HG02623 (cell line): ENCODE results near the gene P2RY6.
"Not testable (repeated sequence)": the region's sequence is repeated elsewhere in the genome, so short reads cannot be mapped to it uniquely, and the experiment has no call there.

Source experiments
- ATAC-seq: cut with Tn5 transposase; IDR thresholded peaks from one replicate; pipeline ENCODE4 v1.9.1; 2021; ENCODE audit warnings: moderate library complexity; ENCODE audit not compliant: unreplicated experiment

Gene P2RY6

DNA sequence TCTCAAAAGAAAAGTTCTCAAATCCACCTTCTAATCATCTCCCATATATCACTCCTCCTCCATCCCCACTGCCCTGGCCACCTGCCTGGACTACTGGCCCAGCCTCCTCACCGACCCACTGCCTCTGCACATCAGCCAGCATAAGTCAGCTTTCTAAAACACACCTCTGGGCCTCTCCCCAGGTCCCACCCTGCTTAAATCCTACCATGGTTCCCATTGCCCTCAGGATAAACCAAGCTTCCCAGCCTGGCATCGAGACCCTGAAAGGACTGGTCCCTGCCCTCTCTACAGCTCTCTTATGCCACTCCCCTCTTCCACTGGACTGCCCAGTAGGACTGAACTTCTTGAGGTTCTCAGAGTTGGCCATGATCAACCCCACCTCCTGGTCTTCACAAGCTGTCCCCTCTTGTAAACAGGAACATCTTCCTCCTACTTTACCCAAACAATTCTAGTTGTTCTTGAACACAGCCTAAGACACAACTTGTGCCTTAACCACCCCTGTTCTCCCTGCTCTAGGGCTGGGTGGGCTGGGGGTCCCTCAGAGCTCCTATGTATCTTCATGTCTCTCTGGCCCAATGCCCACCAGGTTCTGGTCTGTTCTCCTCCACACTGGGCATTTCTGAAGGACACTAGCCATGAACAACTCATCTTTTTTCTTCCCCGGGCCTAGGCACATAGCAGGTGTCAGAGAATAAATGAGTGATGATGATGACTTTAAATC is 12.6 kb upstream of the P2RY6 start:
- ATAC-seq, result no peak

DNA sequence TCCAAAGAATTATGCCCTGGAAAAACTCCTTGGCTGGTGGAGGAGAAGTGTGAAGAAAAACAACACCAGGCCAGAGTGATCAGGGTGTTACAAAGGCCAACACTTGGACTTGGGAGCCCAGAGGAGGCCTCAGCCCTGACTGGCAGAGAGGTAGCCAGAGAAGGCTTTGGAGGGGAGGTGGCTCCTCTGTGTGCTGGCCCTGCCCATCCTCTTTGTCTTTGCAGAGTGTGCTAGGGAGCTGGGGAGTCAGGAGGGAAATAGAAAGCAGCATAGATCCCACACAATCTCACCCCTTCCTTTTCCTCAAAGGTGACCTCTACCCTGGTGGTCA is 12.0 kb upstream of the P2RY6 start:
- ATAC-seq, result no peak

DNA sequence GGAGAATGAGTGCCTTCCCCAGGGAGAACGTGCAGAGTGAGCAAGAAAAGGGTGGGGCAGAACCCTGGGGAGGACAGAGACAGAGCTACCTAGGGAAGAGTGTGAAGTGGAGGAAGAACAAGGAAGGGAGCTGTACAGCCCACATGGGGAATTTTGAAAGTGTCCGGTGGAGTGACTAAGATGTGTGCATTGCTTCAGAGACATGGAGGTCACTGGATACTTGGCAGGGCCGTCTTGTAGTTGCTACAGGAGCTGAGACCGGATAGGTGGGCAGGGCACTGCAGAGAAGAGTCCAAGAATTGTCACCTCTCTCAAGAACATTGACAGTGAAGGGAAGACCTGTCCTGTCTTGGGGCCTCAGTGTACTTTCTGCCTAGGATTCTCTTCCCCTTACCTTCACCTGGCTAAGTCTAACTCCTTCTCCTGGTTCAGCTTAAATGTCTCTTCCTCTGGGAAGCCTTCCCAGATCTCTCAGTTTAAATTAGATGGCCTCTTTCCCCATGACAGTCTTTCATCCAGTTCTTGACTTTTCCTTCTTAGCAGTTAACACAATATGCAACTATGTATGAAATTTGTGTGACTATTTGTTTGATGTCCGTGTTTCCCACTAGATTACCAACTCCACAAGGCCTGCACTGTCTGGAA is 9.2 kb upstream of the P2RY6 start:
- ATAC-seq, result no peak

- ATAC-seq, result no peak
Measured at GRCh38 chr11:73263640-73264039, 8.5 kb upstream of the P2RY6 start.

GRCh38 chr11:73265278-73265810 is 6.8 kb upstream of the P2RY6 start:
- ATAC-seq, result no peak

DNA sequence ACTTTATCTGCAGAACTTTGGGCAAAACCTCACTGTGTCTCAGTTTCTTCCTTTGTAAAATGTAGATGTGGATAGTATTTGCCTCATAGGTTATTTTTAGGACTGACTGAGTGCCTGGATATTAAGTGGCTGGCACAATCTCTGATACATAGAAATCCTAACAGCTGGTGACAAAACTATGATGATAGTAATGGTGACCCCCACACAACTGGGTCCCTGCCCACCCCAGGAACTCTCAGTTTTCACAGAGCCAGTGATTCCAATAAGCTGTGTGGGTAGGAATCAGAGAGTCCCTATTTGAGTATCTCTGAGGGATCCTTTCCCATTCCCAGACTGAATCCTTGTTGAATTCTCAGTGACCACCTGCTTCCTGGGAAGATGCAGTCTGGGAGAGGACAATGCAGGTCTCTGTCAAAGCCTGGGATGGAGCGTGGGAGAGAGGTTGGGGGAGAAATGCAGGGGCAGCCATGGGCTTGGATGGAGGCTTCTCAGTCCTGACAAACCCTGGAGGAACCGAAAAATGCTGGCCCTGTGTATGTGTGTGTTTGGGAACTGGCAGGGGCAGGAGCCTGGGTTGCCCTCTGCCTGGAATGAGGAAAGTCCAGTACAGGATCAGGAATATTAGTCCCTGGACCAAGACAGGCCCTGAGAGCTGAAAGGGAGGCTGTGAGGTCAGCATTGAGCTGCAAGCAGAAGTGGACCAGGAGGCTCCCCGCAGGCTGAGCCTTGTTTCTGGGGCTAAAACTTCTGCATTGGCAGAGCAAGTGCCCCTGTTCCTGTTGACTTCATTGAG is 6.1 kb upstream of the P2RY6 start:
- no peak for ATAC-seq

DNA sequence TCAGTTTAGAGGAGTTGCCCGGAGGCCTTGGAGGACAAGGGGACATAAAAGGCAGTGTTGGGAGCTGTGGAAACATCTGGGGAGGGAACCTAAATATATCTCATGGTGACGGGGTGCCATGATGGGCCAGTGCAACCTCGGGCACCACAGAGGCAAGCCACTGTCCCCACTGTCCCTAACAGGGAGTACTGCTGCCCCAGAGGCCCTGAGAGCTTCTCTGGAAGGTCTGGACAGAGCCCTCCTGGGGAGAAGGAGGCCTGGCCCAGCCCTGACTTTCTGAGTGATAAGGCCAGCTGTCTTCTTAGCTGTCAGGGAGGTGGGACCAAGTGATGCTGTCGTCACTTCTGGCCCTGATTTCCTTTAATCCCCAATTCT is 5.5 kb upstream of the P2RY6 start:
- no peak for ATAC-seq

GRCh38 chr11:73267122-73267846 is 4.9 kb upstream of the P2RY6 start:
- no peak for ATAC-seq

GRCh38 chr11:73267906-73268540 is 4.1 kb upstream of the P2RY6 start:
- no peak for ATAC-seq

GRCh38 chr11:73268671-73269271 is 3.4 kb upstream of the P2RY6 start:
- ATAC-seq, result no peak

- no peak for ATAC-seq
Measured at GRCh38 chr11:73269459-73270015, 2.6 kb upstream of the P2RY6 start.

DNA sequence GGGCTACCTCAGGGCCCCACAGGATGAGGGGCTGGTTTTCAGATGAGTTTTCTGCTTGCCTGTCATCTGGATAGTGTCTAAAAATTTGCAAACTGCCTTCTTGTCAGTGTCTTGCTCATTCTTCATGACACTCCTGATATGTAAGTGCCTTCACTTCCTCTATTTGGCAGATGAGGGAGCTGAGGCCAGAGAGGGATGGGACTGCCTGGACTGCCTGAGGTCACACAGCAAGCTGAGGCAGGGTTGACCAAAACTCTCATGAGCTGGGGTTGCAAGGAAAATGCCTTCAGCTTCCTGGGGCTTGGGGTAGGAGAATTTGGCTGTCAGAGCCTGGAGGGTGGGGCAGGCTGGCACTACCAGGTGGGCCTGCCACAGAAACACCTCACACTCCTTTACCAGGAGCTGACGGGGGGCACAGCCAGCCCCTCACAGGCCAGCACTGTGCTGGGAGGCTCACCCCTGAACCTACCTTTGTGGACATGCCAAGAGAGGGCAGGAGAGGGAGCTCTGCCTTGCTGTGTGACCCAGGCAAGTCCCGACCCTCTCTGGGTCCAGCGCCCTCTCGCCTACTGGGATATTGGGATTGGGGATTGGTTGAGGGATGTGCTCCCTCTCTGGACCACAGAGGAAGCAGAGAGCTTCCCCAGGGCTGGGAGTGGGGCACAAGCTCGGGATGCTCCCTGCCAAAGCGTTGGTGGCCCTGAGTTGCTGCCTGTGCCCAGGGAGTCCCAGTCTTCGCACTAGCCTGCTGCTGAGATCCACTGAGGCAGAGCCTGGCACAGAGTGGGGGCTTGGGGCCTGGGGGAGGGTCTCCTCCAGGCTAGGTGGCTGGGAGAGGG is 1.9 kb upstream of the P2RY6 start:
- ATAC-seq, result no peak

DNA sequence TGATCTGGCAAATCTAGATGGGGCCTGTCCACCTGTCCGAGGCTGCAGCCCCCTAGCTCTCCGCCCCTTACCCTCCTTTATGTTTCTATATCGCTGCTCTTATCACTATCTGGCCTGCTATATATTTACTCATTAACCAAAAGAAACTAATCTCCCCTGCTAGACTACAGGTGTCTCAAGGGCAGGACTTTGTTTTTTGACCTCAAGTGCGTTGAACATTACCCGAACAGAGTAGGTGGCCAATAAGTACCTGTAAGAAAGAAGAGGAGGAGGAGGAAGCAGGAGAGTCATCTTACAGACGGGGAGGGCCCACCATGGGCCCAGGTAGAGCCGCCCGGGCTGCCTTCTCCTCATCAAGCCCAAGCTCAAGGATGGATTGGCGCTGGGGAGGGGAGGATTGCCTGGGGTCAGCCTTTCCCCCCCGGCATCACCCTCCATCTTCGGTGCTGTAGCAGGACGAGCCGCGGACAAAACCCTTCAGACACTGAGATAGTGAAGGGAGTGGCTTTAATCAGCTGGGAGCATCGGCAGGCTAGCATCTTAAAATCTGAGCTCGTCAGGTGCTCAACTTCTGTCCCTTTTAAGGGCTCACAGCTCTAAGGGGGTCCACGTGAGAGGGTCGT is 1.2 kb upstream of the P2RY6 start:
- ATAC-seq, result no peak

- ATAC-seq, result not testable (repeated sequence)
Measured at GRCh38 chr11:73271478-73271865, 666 bp upstream of the P2RY6 start.

DNA sequence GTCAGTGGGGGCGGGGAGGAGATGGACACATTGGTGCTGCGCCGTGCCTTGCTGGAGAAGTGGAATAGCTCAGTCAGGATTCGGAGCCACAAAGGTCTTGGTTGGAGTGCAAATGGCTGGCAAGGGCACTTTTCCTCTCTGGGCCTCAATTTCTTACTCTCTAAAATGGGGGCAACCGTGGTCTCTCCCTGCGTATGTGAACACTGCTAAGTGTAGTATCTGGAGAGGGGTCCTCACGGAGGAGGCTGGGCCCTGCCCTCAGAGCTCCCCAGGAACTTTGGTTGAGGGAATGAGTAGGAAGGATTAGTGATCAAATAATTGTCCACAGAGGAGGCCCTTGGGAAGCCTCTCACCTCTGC is 521 bp downstream of the P2RY6 start:
- no peak for ATAC-seq

DNA sequence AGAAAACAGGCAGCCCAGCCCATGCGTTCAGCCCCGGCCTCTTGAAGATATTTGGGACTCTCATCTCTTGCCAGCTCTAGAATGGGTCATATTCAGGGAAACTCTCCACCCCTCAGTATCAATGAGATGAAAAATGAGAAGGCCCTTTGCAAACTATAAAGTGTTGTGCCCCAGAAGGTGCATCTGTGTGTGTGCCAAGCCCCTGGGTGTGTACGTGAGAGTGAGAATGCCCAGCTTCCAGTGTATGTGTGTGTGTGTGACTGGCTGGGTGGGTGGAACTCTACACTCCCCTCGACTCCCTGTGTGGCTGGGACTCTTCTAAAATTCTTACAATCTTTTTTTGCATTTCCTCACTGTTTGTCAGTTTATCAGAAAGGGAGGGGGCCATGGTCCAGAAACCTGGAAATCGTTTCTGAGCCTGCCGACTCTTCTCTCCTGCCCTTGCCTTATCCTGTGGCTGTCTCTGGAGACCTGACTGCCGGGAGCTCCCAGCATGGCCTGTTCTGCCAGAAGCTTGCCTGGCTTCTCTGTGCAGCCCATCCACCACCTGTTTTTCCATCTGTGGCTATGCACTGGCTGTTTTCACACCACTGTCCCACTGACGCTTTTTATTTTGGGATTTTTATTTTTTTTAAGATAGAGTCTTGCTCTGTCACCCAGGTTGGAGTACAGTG is 1.2 kb downstream of the P2RY6 start:
- ATAC-seq, result no peak

GRCh38 chr11:73274191-73274590 is 2.1 kb downstream of the P2RY6 start:
- ATAC-seq, result not testable (repeated sequence)

DNA sequence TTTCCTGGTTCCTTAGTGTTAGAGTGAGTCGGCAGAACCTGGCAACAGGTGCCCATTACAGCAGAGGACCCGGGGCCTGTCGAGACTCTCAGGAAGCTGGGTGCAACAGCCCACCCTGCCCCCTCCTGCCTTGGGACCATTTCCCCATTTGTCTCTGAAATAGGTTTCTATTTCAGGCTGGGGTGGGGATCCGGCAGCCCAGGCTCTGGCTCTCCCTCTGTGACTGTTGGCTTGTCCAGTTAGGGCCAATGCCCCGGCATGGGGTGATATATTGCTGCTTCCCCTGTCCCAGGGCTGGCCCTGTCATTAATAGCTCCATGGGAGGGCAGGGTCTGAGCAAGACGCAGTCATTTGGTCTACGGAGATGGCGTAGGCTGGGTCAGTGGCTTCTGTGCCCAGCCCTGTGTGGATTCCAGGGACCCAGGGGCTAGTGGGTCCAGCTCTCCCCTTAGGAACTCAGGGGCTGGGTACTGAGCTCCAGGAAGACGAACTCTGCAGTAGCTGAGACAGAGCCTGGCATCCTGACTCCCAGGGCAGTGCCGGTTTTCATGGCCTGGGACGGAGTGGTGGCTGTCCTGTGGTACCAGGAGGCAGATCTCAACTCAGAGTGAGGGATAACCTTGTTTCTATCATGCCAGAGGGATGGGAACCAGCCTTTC is 2.7 kb downstream of the P2RY6 start:
- no peak for ATAC-seq
